HG02870 (cell line): ENCODE measurements around the gene SKAP2.
"Not testable (repeated sequence)": the region's sequence is repeated elsewhere in the genome, so short reads cannot be mapped to it uniquely, and the experiment has no call there.

ENCODE experiments used
- ATAC-seq: cut with Tn5 transposase; IDR thresholded peaks from one replicate; pipeline ENCODE4 v1.9.1; 2021; ENCODE audit warnings: mild to moderate bottlenecking, moderate library complexity; ENCODE audit not compliant: unreplicated experiment

The SKAP2 gene

DNA sequence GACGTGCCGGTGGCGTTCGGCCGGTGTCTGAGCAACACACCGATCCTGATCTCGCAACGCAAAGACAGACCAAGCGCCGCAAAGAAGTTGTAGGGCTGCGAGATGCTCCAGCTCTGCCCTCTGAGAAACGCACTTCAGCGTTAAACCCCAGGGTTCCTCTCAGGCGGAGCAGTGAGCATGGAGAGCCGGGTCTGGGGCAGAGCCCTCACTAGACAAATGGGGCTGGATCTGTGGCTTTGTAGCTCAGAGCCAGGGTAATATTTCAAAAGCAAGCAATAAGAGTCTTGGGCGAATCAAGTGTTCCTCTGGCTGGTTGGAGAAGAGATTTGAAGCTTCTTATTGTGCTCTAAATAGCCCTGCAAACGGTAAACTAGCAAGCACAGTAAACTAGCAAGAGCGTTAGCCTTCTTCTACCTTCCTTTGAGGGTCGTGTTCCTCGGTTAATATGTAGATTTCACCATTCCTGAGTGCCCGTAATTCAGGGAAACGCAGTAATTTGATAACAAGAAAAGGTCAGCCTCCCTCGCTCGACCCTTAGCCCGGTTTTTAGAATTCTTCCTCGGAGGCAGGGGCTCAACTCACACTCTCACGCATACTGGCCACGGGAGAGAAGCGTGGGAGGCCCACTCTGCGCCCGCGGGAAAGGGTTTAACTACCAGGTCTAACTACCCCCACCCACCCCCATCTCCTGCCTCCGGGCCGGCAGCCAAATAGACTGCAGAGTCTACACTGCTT, 6.7 kb downstream of the SKAP2 start:
- ATAC-seq: no peak

GRCh38 chr7:26857170-26857505, 7.3 kb downstream of the SKAP2 start:
- ATAC-seq: no peak

- ATAC-seq: no peak
Measured at GRCh38 chr7:26856176-26856985, 8.0 kb downstream of the SKAP2 start.

- ATAC-seq: no peak
Measured at GRCh38 chr7:26854876-26855855, 9.2 kb downstream of the SKAP2 start.

DNA sequence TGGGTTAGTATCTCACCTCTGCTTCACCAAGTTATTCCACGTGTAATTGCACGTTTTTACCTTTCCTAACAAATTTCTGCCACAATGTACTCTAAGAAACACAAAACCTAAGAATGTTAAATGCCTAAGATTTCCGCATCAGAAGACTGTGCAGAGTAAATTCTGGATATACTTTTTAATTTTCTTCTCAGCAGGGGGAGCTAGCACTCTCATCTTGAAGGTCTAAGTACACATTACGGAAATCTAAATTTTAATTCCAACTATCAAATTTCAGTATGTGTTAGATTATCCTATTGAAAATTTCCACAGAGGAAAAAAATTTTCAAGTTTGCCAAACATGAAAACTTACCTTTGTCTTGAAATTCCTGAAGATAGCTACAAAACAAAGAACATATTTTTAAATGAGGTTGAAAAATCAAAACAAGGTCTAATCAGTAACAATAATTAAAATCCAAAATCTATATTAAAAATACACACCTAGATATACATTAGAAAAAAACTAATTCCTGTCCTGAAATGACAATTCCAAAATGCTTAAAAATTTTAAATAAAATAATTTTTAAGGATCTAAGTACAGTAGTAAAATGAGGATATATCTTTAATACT, 10.5 kb downstream of the SKAP2 start:
- no peak for ATAC-seq

GRCh38 chr7:26850193-26850651, 14.2 kb downstream of the SKAP2 start:
- no peak for ATAC-seq

DNA sequence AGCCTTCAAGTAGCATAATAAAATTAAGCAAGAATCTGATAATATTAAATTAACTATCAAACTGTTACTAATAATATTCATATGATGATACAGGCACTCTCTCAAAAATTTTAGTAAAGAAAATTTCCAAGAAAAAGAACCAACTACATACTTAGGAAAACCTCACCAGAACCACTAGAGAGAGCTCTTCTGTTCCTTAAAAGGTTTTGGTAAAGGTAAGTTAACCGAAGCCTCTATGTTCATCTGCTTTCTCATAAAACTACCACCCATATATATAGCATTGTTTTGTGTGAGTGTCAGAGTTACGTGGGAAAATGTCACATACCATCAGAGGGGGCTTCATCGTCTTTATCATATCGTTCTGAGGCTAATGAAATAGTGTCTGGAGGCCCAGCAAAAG, 20.7 kb downstream of the SKAP2 start:
- ATAC-seq: no peak

DNA sequence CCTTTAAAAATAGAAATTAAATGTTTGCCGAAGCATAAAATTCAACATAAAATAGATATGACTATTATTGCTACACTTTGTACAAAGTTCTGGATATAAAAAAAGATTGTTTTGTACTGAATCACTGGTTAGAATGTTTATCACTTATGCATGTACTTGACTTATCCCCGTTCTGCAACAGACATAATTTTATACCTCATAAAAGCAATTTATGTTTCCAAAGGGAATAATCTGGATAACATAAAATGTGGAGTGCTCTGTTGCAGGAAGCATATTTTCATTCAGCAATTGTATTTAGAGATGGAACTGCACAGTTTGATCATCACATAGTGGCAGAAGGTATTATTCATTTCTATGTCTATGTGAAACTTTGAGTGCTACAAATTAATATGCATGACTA, 21.5 kb downstream of the SKAP2 start:
- no peak for ATAC-seq

DNA sequence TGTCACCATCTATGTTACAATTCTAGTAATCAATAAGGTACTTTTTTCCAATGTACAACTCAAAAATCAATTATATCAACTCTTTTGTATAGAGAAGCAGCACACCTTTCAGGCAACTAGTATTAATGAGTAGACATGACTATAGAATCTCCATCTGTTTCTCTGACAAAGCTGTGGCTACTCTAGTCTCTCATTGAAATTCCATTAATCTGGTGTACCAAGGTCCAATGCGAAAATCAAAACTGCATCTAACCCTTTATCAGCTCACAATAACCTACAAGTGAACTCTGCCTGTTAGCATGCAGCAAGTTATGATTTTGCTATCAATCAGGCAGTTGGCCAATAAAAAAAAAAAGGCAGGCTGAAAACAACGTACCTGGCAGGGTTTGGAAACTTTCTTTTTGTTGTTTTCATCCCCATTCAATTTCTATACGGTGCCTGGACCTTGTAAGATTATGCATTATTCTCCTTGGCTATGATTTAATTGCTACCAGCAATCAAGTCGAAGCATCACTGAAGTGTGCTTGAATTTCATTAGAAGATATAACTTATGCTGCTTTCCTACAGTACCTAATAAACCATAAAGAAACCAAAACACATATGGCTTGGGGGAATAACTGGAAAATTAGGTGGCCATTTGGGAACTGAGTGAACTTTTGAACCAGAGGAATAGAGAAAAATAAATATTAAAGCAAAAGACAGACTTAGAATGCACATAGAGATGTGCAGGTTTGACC, 23.2 kb downstream of the SKAP2 start:
- no peak for ATAC-seq

DNA sequence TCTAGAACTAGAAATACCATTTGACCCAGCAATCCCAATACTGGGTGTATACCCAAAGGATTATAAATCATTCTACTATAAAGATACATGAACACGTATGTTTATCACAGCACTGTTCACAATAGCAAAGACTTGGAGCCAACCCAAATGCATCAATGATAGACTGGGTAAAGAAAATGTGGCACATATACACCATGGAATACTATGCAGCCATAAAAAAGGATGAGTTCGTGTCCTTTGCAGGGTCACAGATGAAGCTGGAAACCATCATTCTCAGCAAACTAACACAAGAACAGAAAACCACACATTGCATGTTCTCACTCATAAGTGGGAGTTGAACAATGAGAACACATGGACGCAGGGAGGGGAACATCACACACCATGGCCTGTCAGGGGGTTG, 27.6 kb downstream of the SKAP2 start:
- ATAC-seq: not testable (repeated sequence)

DNA sequence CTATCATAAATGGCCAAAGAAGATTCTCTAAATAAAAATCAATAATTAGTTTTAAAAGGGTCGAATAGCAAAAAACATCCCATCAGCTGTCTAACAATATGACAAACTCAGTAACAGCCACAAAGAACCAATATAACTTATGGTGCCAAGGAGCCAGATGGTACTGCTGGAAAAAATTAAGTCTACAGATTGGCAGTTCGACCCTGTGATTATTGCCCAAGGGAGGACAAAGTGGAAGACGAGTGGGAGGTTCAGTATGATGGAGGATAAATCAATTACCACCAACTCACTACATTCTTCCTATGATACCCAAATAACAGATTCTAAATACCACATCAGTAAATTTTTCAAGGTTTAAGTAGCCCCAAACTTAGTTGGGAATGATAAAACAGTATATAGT, 49.0 kb downstream of the SKAP2 start:
- no peak for ATAC-seq

DNA sequence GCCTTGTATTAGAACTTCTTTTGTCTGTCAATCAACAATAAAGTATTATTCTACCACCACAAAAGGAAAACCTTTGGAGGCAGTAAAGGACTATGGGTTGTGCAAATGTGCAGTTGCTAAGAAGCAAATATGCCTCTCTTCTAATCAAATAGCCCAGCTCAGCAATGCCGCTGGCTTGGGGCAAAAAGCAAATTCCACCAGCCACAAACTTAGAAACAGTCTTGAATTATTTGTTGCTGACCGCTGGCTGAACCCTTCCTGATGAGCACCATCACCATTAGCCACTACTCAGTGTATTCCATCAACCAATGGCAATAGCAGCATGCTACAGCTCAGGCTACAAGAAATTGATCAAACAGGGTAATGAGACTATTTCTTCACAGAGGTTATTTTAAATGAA, 51.0 kb downstream of the SKAP2 start:
- no peak for ATAC-seq

DNA sequence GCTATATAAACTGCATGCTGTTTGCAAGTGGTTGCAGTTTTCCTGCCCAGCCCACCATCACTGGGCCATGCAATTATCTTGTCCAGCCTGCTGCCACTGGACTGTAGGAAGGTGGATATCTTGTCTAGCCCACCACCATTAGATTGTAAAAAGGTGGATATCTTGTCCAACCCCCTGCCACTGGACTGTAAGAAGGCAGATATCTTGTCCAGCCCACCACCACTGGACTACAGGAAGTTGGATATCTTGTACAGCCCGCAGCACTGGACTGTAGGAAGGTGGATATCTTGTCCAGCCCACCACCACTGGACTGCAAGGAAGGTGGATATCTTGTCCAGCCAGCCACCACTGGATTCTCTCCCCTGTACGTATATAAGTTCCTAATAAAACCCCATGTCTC, 69.8 kb downstream of the SKAP2 start:
- ATAC-seq: no peak

GRCh38 chr7:26792576-26792975, 71.8 kb downstream of the SKAP2 start:
- ATAC-seq: no peak

DNA sequence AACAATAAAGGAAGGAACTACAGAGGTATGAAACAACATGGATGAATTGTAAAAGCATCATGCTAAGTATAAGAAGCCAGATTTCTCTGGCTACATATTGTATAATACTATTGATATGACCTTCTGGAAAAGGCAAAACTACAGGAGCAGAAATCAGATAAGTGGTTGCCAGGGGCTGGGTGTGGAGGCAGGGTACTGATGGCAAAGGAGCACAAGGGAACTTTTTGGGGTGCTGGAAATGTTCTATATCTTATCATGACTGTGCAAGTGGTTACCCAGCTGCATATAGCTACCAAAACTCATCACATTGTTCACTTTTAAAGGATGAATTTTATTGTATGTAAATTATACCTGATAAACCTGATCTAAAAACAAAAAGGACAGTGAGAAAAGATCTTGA, 72.4 kb downstream of the SKAP2 start:
- no peak for ATAC-seq

DNA sequence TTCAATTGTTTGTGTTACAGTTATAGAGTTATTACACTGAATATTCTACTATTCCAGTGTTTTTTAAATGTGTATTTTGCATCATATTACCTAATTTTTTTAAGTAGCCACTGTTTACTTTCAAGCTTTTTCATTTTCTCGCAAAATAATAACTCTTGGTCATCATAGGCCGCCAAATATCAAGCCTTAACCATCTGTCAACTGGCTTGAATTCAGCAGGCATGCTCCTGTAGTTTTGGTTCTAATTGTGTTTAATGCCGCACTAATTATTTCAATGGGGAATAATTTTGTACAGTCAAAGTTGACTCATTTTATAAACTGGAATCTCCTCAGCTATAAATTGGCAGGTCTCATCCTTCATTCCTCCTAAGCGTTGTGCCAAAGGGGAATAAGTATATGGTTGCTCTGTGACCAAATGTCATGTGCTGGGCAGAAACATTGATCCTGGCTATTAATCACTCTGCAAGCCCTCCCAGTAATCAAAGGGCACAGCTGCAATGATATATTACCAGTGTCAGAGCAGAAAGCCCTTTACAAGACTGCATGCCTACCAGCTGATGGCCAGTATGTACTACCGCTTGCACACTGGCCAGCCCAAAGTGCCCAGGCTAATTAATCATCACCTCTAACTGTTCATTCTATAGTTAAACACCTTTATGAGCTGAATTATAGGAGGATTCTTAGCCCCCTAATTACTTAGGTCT, 74.8 kb downstream of the SKAP2 start:
- no peak for ATAC-seq

DNA sequence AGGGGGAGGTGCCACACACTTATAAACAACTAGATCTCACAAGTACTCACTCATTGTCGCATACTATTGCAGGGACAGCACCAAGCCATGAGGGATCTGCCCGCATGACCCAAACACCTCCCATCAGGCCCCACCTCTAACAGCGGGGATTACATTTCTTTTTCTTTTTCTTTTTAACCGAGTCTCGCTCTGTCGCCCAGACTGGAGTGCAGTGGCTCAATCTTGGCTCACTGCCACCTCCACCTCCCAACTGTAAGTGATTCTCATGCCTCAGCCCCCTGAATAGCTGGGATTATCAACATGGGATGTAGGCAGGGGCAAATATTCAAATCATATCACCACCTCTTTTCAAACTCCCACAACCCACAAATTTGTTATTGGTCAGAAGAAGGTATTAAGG, 76.7 kb downstream of the SKAP2 start:
- no peak for ATAC-seq

- no peak for ATAC-seq
Measured at GRCh38 chr7:26784118-26784517, 80.3 kb downstream of the SKAP2 start.

DNA sequence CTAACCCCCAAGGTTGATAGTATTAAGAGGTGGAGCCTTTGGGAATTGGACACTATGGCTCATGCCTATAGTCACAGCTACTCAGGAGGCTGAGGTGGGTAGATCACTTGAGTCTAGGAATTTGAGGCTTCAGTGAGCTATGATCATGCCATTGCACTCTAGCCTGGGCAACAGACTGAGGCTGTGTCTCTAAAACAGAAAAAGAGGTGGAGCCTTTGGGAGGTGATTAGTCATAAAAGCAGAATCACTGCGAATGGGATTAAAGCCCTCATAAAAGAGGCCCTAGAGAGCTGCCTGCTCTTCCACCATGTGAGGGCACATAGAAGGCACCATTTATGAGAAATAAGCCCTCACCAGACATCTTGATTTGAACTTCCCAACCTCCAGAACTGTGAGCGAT, 81.9 kb downstream of the SKAP2 start:
- no peak for ATAC-seq
